Left ventricle myocardium superior (tissue), 1 donor: ENCODE measurements around the gene ATG7. TPM values are rescaled to one million over a fixed set of nuclear protein-coding genes. Genes with fewer than 3 reads are reported as not detected.
A peak's percentile ranks its signal among the peaks of the same experiment; 100 is the strongest.
"Not testable (repeated sequence)": the region's sequence is repeated elsewhere in the genome, so short reads cannot be mapped to it uniquely, and the experiment has no call there.

Experiments
- ATAC-seq: fragments of 200-7000 bp; cut with Tn5 transposase; one replicate; pipeline ENCODE4 v1.9.1; 2020; ENCODE audit warnings: mild to moderate bottlenecking, moderate library complexity
- DNase-seq: peaks from one replicate; pipeline ENCODE4 v3.0.0-alpha.2; 2020
- intact Hi-C: fragments of 100-400 bp; cut with micrococcal nuclease; formaldehyde crosslinking; loops from one replicate; pipeline ENCODE4 v1.11.0; 2022
- total RNA-seq: library from RNA; stranded (reverse); fragmentation: NEBNext Ultra II Directional; extraction: Animal tissue kit (Norgen Biotek cat#: 25700); gene quantifications from one replicate; pipeline ENCODE4 v1.2.1, GENCODE V29; 2021
- donor health status: DM: no; HTN: yes; CAD: no; lungs with severe emphysema.

ATG7 gene
- total RNA-seq, 1 donor from 2014 or later, result 15.9 TPM

DNA sequence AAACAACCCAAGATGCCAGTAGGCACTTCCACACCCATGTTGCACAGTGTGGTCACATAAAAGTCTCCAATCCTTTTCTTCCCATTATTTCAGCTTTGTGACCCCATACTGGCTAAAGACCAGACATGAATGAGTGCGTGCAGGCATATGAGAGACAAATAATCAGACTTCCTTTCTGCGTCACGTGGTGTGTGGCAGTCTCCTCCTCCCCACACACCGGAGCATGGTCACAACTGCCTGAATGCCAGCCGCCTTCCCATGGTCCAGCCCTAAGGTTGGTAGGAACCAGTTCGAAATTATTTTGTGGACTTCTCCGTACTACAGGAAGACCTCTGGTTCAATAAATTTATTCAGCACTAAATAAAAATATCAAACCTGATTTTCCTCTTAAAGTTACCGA, 306.0 kb downstream of the ATG7 start:
- no peak for DNase-seq
- intact Hi-C loops, result no loop called here
- no peak for ATAC-seq

DNA sequence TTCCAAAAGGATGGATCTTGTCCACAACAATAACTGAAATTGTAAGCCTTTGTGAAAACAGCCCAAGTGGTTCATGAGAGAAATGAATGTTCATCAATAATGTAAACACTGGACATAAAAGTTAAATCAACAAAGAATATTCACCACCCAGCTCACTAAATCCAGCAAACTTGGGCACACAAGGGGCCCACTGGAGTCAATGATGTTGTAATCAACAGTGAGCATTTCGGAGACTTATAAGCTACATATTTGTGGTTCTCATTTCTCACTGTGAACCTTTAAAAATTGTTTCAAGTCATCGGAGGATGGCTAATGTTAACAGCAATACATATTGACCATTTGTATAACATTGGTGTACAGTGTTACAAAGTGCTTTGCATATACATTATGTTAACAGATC, 308.4 kb downstream of the ATG7 start:
- no peak for ATAC-seq
- no peak for DNase-seq
- intact Hi-C loops, result loop anchor here (10.0 kb wide), 1 partner anchor 54 kb away; no protein-coding TSS in a partner anchor

DNA sequence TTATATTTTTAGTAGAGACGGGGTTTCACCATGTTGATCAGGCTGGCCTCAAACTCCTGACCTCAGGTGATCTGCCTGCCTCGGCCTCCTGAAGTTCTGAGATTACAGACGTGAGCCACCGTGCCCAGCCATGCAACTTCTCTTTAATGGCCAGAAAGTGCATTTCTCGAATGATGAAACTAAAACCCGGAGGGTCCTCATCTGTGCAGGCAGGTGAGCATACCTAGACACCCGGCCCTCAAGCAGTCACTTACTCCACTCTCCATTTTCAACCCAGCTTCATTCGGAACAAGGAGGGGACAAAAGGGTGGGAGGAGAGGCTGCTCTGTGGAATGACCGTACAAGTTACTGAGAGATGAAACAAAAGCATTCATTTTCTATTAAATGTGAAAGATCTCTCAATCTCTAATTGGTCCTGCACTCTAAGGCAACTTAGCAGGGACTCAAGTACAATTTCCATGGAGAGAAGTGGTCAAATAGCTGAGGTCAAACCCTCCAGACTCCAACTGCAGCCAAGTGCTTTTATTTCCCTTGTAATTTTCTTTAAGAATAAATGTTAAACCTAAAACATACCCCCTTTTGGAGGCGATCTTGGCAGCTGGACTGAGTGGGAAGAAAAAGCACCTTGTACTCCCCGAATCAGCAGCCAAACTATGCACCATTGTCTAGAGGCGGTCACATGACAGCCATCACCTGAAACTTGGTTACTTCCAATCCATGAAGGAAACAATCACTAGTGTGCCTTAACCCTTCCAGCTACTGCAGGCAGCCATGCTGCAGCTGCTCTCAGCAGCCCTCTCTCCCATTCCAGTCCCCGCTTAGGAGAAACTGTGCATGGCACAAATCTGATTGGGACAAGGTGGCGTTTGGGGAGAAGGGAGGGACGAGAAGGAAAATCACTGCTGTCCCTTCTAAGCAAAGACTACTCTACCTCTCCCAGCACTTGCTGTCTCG, 309.3 kb downstream of the ATG7 start:
- DNase-seq (no peak), ATAC-seq (peak; percentile 59)
- intact Hi-C loops, result loop anchor here (10.0 kb wide), 1 partner anchor 53 kb away; no protein-coding TSS in a partner anchor

DNA sequence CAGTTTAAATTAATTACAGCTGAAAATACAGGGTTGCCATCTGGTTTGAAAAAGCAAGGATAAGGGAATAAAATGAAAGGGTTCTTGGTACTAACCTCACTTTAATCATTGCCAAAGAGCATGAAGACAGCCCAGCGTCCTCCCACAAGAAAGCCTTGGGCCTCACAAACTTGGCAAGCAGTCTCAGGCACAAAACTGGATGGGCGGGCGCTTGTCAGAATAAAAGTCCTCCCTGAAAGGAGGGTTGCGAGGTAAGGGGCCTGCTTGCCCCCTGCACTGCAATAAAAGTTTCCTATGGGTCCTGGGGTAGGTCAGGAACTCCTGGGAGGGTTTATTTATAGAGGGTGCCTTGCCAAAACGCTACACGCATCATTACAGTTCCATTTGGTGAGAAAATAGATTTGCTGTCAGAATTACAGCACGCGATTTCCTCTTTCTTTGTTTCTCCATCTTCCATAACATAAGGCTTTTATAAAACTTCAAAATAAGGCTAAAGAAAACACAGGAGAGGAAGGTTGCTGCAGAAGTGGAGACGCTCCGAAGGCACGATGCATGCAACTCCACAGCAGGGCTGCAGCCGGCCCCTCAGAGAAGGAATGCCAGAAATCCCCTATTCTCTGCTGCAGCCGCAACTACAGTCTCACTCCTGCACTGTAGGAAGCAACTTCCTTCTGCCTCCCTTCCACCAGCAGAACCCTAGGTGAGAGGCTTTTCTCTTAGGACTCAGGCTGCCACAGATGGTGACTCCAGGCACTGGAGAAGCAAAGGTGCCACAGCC, 310.2 kb downstream of the ATG7 start:
- DNase-seq, result peak; percentile 71
- intact Hi-C loops, result loop anchor here (10.0 kb wide), 1 partner anchor 52 kb away; no protein-coding TSS in a partner anchor
- ATAC-seq, result peak; percentile 88

DNA sequence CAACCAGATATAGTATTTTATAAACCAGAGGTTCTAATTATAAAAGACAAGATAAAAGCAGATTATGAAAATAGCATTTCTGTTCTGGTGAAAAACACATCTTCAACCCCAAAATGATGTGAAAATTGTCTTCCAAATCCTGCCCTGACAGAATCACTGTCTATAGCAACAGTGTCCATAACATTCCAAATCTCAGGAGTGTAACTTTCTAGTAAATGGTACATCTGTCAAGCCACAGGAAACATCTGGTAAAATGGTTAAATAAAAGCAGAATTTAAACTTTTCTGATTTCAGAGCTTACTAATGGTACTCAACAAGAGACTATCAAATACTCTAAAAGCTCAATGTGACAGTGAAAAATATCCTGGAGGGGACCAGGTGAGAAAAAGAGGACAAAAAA, 311.0 kb downstream of the ATG7 start:
- DNase-seq, result no peak
- intact Hi-C loops, result loop anchor here (10.0 kb wide), 1 partner anchor 52 kb away; no protein-coding TSS in a partner anchor
- ATAC-seq, result peak; percentile 27

DNA sequence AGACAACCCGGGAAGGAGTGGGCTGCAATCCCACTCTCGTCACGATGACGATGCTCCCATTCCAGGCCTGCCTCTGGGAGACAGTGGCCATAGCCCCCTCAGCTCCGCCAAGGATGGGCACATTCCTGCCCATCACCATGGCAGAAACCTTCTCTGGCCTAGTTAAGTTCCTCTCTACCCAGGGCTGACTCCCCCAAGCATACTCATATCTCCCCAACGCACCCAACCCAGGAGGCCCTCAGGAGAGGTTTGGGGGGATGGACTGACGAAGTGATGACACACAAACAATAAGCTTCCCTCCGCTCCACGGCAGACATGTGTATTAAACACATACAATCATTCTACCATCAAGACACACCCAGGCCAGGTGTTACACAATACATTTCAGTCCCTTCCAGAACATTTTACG, 311.4 kb downstream of the ATG7 start:
- intact Hi-C loops, result loop anchor here (10.0 kb wide), 1 partner anchor 51 kb away; no protein-coding TSS in a partner anchor
- ATAC-seq (no peak), DNase-seq (no peak)

DNA sequence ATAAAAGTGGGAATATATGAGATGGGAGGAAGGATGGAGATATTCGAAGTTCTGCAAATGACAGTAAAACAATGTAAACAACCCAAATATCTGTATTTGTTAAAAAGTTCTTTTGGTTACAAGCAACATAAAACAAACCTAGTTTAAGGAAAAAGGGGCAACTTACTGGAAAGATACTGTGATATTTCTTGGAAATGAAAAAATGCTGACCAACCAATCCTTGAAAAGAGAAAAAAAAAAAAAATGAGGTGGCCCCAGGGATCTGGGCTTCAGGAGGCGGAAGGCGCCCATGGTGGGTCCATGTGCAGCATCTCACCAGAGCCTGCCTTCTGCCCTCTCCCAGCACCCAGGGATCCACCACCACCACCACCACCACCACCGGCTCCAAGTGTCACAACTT, 312.4 kb downstream of the ATG7 start:
- intact Hi-C loops, result loop anchor here (10.0 kb wide), 1 partner anchor 50 kb away; no protein-coding TSS in a partner anchor
- no peak for DNase-seq

DNA sequence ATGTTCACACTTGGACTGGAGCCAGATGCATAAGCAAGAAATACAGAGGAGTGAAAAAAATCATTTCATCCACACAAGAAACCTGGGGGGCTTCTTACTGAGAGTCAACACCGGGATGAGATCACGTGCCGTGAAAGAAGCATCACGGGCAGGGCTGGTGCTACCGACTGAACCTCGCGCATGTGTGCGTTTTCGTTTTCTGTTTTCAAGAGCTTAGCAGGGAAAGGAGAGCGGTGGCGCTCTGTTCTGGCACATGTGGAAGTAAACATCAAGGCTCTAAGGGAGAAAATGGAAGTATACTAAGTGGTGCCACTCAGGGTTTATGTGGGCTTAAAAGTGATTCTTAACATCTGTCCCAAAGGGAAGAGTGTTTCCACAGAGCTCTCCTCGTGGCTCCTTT, 315.6 kb downstream of the ATG7 start:
- intact Hi-C loops, result loop anchor here (10.0 kb wide), 1 partner anchor 47 kb away; no protein-coding TSS in a partner anchor
- no peak for ATAC-seq
- DNase-seq, result no peak

More for the DNA sequence above, 312.4 kb downstream of the ATG7 start:
- no peak for ATAC-seq

DNA sequence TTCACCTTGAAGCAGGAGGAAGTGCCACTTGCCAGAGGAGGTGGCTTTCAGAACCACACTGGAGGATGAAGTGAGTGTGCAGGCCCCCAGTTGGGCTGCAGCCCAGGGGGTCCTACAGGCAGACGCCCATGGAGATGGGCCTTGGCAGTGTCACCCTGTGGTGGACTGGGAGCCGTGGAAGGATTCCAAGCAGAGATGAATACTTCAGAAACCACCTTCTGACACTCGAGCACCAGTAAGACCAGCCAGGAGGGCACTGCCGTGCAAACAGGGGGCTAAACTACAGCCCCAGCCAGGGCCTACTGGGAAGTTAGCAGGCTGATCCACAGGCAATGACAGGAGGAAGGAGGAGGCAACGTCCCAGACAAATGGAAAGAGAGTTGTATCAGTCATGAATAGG, 316.1 kb downstream of the ATG7 start:
- no peak for ATAC-seq
- intact Hi-C loops, result loop anchor here (10.0 kb wide), 1 partner anchor 46 kb away; no protein-coding TSS in a partner anchor
- DNase-seq, result no peak

DNA sequence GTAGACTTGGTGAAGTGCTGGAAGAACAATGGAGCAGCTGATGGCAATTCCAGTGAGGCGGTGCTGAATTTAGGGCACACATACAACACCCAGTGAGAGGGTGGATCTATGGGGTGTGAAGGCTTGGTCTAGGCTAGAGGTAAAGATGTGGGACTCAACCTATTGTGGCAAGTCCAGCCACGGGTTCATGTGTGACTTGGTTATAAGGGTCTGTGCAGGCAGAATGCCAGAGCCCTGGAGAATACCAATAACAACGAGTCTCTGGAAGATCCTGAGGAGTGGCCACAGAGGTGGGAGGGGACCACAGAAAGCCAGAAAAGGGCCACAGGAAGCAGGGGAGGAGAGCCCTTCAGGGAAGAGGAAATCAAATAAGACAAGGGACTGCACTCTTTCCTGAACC, 316.6 kb downstream of the ATG7 start:
- ATAC-seq, result no peak
- intact Hi-C loops, result loop anchor here (10.0 kb wide), 1 partner anchor 46 kb away; no protein-coding TSS in a partner anchor

DNA sequence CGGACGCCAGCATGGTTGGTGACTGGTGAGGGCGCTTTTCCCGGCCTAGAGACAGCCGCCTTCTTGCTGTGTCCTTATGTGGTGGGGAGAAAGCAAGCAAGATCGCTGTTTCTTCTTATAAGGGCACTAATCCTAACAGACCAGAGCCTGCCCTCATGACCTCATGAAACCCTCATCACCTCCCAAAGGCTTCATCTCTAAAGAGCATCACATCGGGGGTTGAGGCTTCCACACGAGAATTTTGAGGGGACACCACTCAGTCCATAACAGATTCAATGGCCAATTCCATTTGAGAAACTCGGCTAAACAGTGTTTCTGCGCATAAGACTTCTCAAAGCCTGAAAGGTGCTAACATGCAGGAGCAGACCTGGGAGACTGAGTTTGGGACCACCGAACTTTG, 317.5 kb downstream of the ATG7 start:
- intact Hi-C loops, result loop anchor here (10.0 kb wide), 1 partner anchor 45 kb away; no protein-coding TSS in a partner anchor
- ATAC-seq (no peak), DNase-seq (no peak)

More for the DNA sequence above, 316.6 kb downstream of the ATG7 start:
- no peak for DNase-seq

DNA sequence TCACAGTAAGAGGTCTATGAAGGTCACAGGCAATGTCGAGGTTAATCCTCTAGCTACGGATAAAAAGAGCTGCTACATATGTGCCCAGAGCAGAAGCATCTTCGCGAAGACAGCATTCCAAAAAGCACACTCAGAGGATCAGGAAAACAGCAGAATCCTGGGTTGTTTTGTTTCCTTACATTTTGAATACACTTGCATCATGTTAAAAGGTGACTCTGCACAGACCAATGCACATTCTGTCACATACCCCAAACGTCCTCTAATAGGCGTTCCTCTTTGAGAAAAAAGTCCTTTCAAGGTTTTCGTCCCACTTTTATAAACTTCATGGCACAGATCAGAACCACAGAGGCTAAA, 318.8 kb downstream of the ATG7 start:
- no peak for DNase-seq
- intact Hi-C loops, result no loop called here
- no peak for ATAC-seq

DNA sequence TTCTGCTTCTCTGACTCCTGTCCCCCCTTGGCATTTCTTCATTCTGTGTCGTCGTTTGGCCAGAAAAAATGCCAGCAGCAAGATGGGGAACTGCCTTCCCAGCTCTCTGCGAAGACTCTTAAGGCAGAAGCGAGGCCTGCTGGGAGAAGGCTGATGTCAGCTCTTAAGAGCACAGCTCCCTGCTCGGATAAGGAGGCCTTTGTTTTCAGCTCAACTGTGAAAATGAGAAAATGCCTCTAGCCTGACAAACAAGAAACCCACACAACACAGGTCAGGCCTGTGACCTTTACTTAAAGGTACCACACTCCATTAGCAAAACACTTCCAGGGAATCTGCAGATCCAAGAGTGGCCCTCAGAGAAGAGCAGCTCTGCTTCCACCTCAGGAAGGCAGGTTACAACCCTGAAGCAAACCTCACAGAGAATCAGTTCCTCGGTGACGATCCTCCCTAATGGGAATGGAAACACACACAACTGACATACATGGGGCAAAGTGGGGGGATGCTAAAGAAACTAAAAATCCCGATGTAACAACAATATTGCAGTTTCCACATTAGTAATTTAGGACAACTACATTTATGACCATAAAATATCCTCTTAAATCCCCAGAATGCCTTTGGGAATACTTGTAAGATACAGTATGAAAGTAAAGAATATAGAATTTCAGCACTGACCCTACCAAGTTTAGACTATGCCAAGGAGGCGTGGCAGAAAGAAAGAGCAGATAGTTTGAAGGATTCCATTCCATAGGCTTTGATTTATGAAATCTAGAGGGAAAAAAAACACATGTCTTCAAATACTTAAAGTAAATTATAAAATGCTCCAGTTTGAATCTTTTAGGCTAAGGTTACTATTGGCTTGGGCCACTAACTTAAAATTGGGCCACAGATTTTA, 319.4 kb downstream of the ATG7 start:
- ATAC-seq (peak; percentile 86), DNase-seq (peak; percentile 63)
- intact Hi-C loops, result no loop called here

DNA sequence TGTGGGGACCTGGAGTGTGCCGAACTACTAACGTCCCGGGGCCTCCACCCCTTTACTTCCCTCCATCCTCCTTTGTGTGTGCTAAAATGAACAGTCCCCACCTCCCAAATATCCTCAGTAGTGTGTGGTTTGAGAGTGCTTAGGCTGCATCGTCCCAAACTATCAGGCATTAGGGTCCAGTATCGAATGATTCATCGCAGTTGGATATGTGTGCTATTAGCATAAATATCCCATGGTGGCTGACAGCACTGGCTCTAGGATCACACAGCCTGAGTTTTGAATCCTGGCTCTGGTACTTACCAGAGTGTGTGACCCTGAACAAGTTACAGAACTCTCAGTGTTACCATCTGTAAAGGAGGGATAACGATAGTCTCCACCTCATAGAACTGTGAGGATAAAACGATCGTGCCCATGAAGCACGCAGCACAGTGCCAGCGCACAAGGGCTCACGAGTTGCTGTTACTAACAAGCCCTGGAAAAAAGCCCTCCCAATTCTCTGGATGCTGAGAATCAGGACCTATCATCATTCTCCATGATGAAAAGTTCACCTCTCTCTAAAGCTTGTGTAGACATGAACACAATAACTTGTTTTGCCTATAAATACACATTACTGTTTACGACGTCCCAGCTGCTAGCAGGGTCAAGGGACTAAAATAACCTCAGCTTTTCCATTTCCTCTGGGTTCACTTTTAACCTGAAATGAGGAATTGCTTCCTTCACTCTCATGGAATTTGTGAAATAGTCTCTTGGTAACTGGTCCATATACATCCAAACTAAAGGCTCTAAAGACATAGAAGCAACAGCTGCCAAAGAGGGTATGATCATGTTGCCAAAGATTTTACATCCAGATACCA, 320.5 kb downstream of the ATG7 start:
- ATAC-seq, result peak; percentile 11
- no peak for DNase-seq
- intact Hi-C loops, result no loop called here

DNA sequence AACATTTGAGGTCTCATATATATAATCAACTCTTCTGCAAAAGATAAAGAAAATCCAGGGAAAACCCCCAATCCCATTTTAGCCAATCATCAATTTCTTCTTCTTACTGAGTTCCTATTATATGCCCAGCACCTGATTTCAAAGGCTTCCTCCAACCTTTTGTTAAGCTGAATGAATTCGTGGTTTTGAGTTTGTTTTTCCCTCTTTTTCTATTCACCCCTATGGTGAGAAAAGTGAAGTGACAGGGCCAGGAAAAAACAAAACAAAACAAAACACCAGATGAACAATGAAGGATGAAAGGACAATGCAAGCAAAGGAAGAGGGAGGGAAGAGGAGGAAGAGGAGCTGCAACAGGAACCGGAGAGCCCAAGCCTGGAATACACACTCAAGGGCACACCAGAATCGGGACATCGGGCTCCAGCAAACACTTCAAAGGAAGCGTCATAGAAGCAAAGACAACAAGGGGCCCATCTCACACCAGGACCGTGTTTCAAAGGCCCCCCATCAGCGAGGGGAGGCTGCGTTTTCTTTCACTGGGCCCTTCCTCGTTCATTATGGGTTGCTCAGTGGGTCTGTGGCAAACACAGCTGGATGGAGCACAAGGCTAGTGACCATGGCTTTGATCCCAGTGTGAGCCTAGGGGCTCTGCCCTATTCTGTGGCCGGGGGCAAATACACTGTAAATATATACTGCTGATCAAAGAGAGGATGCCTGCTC, 321.3 kb downstream of the ATG7 start:
- ATAC-seq (no peak), DNase-seq (no peak)
- intact Hi-C loops, result no loop called here

DNA sequence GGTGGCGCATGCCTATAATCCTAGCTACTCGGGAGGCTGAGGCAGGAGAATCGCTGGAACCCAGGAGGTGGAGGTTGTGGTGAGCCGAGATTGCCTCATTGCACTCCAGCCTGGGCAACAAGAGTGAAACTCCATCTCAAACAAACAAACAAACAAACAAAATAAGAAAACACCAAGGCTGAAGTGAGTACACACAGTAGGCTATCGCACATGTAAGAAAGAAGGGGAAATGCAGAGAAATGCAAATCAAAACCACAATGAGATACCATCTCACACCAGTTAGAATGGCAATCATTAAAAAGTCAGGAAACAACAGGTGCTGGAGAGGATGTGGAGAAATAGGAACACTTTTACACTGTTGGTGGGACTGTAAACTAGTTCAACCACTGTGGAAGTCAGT, 322.8 kb downstream of the ATG7 start:
- DNase-seq, intact Hi-C loops, ATAC-seq: not testable (repeated sequence)

DNA sequence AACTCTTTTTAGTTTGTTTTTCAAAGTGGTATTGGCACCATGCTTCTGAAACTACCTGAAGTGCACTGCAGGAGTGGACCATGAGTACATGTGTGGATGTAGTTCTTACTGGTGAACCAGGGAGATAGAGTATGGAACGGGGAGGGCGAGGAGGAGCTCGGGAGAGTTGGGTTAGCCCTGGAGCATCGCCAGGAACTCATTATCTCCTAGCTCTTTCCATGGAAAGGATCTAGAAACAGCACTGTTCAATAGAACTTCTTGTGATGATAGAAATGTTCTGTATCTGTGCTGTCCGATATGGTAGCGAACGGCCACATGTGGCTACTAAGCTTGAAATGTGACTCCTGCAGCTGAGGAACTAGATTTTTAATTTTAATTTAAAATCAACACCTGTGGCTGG, 324.2 kb downstream of the ATG7 start:
- DNase-seq, result no peak
- peak; percentile 14 for ATAC-seq

More for the DNA sequence above, 324.2 kb downstream of the ATG7 start:
- intact Hi-C loops, result no loop called here
